ENCODE results near the gene FSTL5.

The FSTL5 gene

DNA sequence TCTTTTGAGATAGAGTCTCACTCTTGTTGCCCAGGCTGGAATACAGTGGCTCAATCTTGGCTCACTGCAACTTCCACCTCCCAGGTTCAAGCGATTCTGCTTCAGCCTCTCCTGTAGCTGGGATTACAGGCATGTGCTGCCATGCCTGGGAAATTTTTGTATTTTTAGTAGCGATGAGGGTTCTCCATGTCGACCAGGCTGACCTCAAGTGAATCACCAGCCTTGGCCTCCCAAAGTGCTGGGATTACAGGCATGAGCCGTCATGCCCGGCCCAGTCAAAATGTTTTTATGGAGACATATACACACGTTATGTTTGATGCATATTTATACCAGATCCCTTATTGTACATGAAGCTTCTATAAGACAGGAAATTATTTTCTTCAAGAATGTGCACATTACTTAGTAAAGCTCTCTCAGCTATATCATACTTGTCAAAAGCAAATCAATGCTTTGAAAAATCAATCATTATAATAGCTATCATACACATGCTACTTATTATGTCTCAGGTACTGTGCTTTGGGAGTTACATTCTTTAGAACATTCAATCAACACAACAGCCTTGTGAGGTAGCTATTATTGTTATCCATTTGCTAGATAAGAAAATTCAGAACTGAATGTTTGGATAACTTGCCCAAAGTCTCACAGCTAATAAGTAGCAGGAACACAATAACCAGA, 269.2 kb downstream of the FSTL5 start:
- DNase-seq, result no peak
- H3K27me3 Mint-ChIP-seq (ENCODE audit: low read depth, poor library complexity), result no peaks in the 10 kb centered on the region
- H3K9me3 Mint-ChIP-seq, result no peaks in the 10 kb centered on the region
- no peak overlapping the region for H3K4me3 Mint-ChIP-seq
- no peak overlapping the region for H3K27ac Mint-ChIP-seq
- no peaks in the 10 kb centered on the region for H3K4me1 Mint-ChIP-seq
- TF ChIP-seq CTCF (IDR thresholded peaks at IDR 0.05), result no peak
- H3K36me3 Mint-ChIP-seq (ENCODE audit: low read depth), result no peaks in the 10 kb centered on the region

- no peak overlapping the region for H3K27ac Mint-ChIP-seq
- no peaks in the 10 kb centered on the region for H3K9me3 Mint-ChIP-seq
- H3K36me3 Mint-ChIP-seq (ENCODE audit: low read depth), result no peaks in the 10 kb centered on the region
- no peaks in the 10 kb centered on the region for H3K27me3 Mint-ChIP-seq (ENCODE audit: low read depth, poor library complexity)
- DNase-seq, result no peak
- H3K4me1 Mint-ChIP-seq, result no peaks in the 10 kb centered on the region
- no peak overlapping the region for H3K4me3 Mint-ChIP-seq
- no peak for TF ChIP-seq CTCF (IDR thresholded peaks at IDR 0.05)
These were observed 269.8 kb downstream of the FSTL5 start for GRCh38 chr4:161894014-161894413.

DNA sequence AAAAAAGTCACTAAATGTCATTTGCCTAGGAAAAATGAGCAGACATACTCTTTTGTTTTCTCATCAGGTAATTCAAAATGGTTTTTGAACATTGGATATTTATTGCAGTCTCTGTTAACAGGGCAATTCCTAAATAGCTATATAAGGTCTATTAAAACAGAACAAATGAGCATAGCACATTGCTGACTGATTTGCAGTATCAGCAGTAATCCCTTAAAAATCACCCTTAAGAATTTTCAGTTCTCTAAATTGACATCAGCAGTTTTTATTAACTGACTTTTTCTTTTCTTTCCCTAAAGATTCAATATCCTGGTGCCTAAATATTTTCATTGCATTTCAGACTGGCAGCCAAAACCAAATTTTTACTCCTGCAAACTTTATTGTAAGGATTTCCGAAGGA, 270.2 kb downstream of the FSTL5 start:
- no peak overlapping the region for H3K27ac Mint-ChIP-seq
- H3K9me3 Mint-ChIP-seq, result no peaks in the 10 kb centered on the region
- no peak for DNase-seq
- no peak for TF ChIP-seq CTCF (IDR thresholded peaks at IDR 0.05)
- no peaks in the 10 kb centered on the region for H3K4me1 Mint-ChIP-seq
- no peak overlapping the region for H3K4me3 Mint-ChIP-seq
- H3K27me3 Mint-ChIP-seq (ENCODE audit: low read depth, poor library complexity), result no peaks in the 10 kb centered on the region
- H3K36me3 Mint-ChIP-seq (ENCODE audit: low read depth), result no peaks in the 10 kb centered on the region

DNA sequence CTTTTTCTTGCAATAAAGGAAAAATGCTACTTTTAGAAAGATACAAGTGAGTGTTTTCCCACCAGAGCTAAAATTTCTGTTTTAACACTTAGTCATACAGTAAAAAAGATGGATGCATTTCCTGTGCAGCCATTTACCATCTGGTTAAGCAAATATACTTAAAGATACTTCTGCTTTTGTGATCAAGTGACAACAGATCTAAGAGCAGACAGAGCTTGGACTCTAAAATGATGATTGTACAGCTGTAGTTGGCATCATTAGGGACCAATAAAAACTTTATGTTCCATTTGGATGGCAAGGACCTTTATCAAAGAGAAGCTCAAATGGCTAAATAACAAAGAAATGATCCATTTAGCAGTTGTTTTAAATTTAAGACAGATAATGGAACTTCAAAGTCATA, 270.8 kb downstream of the FSTL5 start:
- Mint-ChIP-seq H3K36me3 (ENCODE audit: low read depth) (no peaks in the 10 kb centered on the region), H3K27me3 (ENCODE audit: low read depth, poor library complexity) (no peaks in the 10 kb centered on the region)

GRCh38 chr4:161883157-161883556, 280.6 kb downstream of the FSTL5 start:
- Mint-ChIP-seq H3K27me3 (ENCODE audit: low read depth, poor library complexity) (peaks cover 3% of the 10 kb centered on the region), H3K9me3 (no peaks in the 10 kb centered on the region), H3K36me3 (ENCODE audit: low read depth) (no peaks in the 10 kb centered on the region), H3K4me3 (no peak overlapping the region), H3K4me1 (no peaks in the 10 kb centered on the region), H3K27ac (no peak overlapping the region)
- no peak for DNase-seq
- no peak for TF ChIP-seq CTCF (IDR thresholded peaks at IDR 0.05)

More for the DNA sequence above, 270.8 kb downstream of the FSTL5 start:
- no peak overlapping the region for H3K4me3 Mint-ChIP-seq
- no peak for DNase-seq
- H3K27ac Mint-ChIP-seq, result no peak overlapping the region
- TF ChIP-seq CTCF (IDR thresholded peaks at IDR 0.05), result no peak
- no peaks in the 10 kb centered on the region for H3K9me3 Mint-ChIP-seq
- no peaks in the 10 kb centered on the region for H3K4me1 Mint-ChIP-seq

DNA sequence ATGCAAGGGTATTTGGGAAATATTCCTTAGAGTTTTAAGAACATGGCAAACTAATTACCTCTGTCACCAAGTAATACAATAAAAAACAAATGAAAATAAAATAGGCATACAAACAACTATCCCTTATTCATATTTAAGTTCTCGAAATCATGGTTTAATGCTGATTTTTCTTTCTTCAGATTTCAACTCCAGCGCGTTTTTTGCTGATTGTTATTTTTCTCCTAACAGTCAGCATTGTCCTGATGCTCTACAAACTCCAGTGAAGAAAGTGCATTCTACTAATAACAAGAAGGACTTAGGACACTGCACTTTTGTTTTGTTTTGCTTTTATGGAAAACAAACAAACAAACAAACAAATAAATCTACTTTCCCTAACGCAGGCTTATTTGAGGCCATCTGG, 282.4 kb downstream of the FSTL5 start:
- no peak for TF ChIP-seq CTCF (IDR thresholded peaks at IDR 0.05)
- H3K4me1 Mint-ChIP-seq, result no peaks in the 10 kb centered on the region
- H3K27me3 Mint-ChIP-seq (ENCODE audit: low read depth, poor library complexity), result peaks cover 3% of the 10 kb centered on the region
- DNase-seq, result no peak
- no peak overlapping the region for H3K4me3 Mint-ChIP-seq
- H3K36me3 Mint-ChIP-seq (ENCODE audit: low read depth), result no peaks in the 10 kb centered on the region
- no peak overlapping the region for H3K27ac Mint-ChIP-seq
- no peaks in the 10 kb centered on the region for H3K9me3 Mint-ChIP-seq
